ENCODE measurements around the gene ZEB2. TPM values are rescaled to one million over a fixed set of nuclear protein-coding genes. Genes with fewer than 3 reads are reported as not detected.

The ZEB2 gene
- total RNA-seq, 1 donor from 2014 or later, result 89.1 TPM

DNA sequence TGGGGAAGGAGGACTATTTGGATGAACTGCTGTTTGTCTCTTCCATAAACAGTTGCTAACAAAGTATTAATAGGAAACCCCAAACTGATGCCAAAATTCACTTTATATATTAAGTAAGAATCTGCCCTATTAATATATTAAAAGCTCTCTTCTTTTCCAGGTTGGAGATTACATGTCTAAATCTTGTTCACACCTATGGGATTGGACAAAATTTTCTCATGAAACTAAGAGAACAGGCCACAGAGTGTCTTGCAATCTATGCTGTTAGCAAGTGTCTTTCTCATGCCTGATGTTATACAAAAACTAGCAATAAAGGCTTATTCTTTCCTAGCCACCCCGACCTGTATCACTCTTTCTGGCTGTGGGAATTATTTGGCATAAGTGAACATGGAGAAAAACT lies 18.3 kb downstream of the ZEB2 start:
- DNase-seq, result no peak
- Histone ChIP-seq H3K9me3 (replicated peaks) (no peaks in the 10 kb centered on the region), H3K4me3 (no peak overlapping the region), H3K27ac (replicated peaks) (peak overlapping the region; percentile 98), H3K36me3 (no peaks in the 10 kb centered on the region), H3K27me3 (ENCODE audit: low read depth) (no peaks in the 10 kb centered on the region), H3K4me1 (peaks cover 67% of the 10 kb centered on the region)
- intact Hi-C loops (cut with micrococcal nuclease), result loop anchor here (10.0 kb wide), 1 partner anchor 47 kb away; no protein-coding TSS in a partner anchor
- no peak for TF ChIP-seq CTCF (IDR thresholded peaks at IDR 0.05; ENCODE audit: borderline replicate concordance)

DNA sequence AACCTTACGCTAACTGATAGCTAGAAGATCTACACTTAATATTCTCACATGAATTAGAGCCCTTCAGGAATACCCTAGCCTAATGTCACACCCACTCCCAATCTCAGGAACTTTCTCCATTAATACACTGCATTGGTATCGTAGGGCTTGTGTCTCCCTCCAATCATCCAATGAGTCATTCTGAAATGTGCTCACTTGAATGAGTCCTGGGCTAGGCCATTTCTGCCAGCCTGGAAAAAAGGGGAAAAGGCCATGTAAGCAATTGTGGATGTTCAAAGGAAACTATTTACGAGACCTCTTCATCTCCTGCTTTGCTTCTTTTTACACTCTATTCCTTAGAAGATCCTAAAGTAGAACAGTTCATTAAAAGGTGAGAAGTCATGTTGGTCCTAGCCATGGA lies 18.8 kb downstream of the ZEB2 start:
- no peak for TF ChIP-seq CTCF (IDR thresholded peaks at IDR 0.05; ENCODE audit: borderline replicate concordance)
- Histone ChIP-seq H3K9me3 (replicated peaks) (no peaks in the 10 kb centered on the region), H3K27me3 (ENCODE audit: low read depth) (no peaks in the 10 kb centered on the region), H3K36me3 (no peaks in the 10 kb centered on the region), H3K4me3 (no peak overlapping the region), H3K27ac (replicated peaks) (peak overlapping the region; percentile 98), H3K4me1 (peaks cover 67% of the 10 kb centered on the region)
- DNase-seq, result no peak
- intact Hi-C loops (cut with micrococcal nuclease), result loop anchor here (10.0 kb wide), 1 partner anchor 46 kb away; no protein-coding TSS in a partner anchor

DNA sequence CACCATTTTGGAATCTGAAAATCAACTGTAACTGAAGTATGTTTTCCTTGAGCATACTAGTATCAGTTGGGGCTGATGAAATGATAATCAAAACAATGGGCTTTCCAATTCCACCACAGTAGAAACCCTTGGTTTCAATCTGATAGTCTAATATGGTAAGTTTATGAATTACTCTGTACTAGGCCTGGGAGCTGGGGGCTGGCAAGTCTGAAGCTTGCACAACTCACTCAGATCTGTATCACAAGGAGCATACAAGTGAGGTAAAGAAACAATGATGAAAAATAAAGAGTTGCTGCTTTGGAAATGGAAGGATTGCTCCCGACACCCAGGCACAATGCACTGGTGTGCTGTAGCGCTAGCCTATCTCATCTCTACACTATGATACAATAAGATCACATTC lies 19.4 kb downstream of the ZEB2 start:
- Histone ChIP-seq H3K9me3 (replicated peaks) (no peaks in the 10 kb centered on the region), H3K27ac (replicated peaks) (peak overlapping the region; percentile 98), H3K4me3 (no peak overlapping the region), H3K4me1 (peaks cover 67% of the 10 kb centered on the region), H3K27me3 (ENCODE audit: low read depth) (no peaks in the 10 kb centered on the region), H3K36me3 (no peaks in the 10 kb centered on the region)
- intact Hi-C loops (cut with micrococcal nuclease), result loop anchor here (10.0 kb wide), 1 partner anchor 46 kb away; no protein-coding TSS in a partner anchor
- no peak for DNase-seq
- no peak for TF ChIP-seq CTCF (IDR thresholded peaks at IDR 0.05; ENCODE audit: borderline replicate concordance)

DNA sequence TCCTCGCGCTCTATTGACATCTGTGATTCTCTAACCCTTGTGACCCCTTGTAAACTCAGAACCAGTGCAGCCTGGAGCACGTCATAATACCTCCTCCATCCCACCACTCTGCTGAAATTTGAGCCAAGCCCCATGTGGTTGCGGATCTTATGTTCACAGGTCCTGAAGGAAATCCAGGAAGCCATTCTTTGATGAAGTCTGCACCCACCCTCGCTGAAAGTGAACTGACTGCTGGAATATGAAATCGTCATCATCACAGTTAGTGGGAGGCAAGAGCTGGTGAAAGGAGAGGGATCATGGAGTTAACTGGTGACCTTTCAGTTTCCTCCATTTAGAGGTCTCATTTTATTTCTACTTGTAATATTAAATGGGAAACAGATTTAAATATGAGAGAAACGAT lies 21.6 kb downstream of the ZEB2 start:
- Histone ChIP-seq H3K36me3 (no peaks in the 10 kb centered on the region), H3K27ac (replicated peaks) (peak overlapping the region; percentile 37), H3K9me3 (replicated peaks) (no peaks in the 10 kb centered on the region), H3K4me3 (no peak overlapping the region), H3K4me1 (peaks cover 66% of the 10 kb centered on the region), H3K27me3 (ENCODE audit: low read depth) (no peaks in the 10 kb centered on the region)
- no peak for DNase-seq
- intact Hi-C loops (cut with micrococcal nuclease), result no loop called here
- TF ChIP-seq CTCF (IDR thresholded peaks at IDR 0.05; ENCODE audit: borderline replicate concordance), result no peak

DNA sequence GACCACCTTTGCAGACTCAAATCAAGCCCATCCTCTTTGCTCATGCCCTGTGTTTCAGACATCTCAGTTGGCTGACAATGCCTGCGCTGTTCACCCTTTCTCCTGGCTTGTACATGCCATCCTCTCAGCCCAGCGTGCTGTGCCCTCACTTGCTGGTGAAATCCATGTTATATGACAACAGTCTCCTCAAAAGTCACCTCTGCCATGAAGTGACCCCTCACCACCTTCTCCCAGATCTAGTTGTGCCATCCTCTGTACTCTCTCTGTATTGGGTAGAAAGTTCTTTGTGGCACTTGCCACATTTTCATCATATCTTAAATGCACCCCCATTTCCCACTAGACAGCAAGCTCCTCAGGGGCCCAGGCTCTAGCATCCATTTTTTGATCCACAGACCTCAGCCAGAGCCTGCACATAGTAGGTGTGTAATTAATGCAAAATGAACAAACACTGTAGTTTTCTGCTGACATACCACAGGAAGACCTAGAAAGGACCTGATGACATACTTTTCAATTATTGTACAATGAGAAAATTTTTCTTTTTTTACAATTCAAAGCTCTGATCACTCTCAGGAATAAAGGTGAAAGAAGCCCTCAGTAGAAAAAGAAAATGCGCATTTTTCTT lies 22.8 kb downstream of the ZEB2 start:
- Histone ChIP-seq H3K4me3 (no peak overlapping the region), H3K27me3 (ENCODE audit: low read depth) (no peaks in the 10 kb centered on the region), H3K36me3 (no peaks in the 10 kb centered on the region), H3K4me1 (peaks cover 66% of the 10 kb centered on the region), H3K9me3 (replicated peaks) (no peaks in the 10 kb centered on the region), H3K27ac (replicated peaks) (peak overlapping the region; percentile 57)
- intact Hi-C loops (cut with micrococcal nuclease), result no loop called here
- DNase-seq, result no peak
- no peak for TF ChIP-seq CTCF (IDR thresholded peaks at IDR 0.05; ENCODE audit: borderline replicate concordance)
